Activated T-helper 2 cell treated with anti-CD3 and anti-CD28 coated beads, Interferon-gamma antibody, Interleukin-2, Interleukin-4, amounts not matched to agents 10 μg/mL and 5 μg/mL and 100 μg/mL, durations not matched to agents 14 hours and 24 hours and 36 hours (primary cell): ENCODE measurements around the gene NTHL1. TPM values are rescaled to one million over a fixed set of nuclear protein-coding genes. Genes with fewer than 3 reads are reported as not detected.

Source experiments
- DNase-seq: peaks from one replicate; pipeline ENCODE4 v3.0.0; 2021; ENCODE audit warnings: low spot score
- H3K27ac Mint-ChIP-seq: one replicate; pipeline ENCODE4 v1.8.0; 2021; ENCODE audit warnings: mixed read lengths
- H3K27me3 Mint-ChIP-seq: one replicate; pipeline ENCODE4 v1.8.0; 2021; ENCODE audit warnings: low read depth, mixed read lengths
- H3K36me3 Mint-ChIP-seq: one replicate; pipeline ENCODE4 v1.8.0; 2021; ENCODE audit warnings: low read depth, mixed read lengths
- H3K4me1 Mint-ChIP-seq: one replicate; pipeline ENCODE4 v1.8.0; 2021; ENCODE audit warnings: low read depth, mixed read lengths
- H3K4me3 Mint-ChIP-seq: one replicate; pipeline ENCODE4 v1.8.0; 2021; ENCODE audit warnings: low read depth, mild to moderate bottlenecking, moderate library complexity, mixed read lengths
- H3K9me3 Mint-ChIP-seq: one replicate; pipeline ENCODE4 v1.8.0; 2021; ENCODE audit warnings: mixed read lengths
- intact Hi-C: fragments of 100-400 bp; cut with micrococcal nuclease; formaldehyde crosslinking; loops from one replicate; pipeline ENCODE4 v1.15.1; 2023
- total RNA-seq: library from RNA; stranded (reverse); gene quantifications from 2 replicates; pipeline ENCODE4 v1.2.3, GENCODE V29; 2022

NTHL1 gene
- 43.5 and 54.7 TPM in 2 replicates for total RNA-seq

DNA sequence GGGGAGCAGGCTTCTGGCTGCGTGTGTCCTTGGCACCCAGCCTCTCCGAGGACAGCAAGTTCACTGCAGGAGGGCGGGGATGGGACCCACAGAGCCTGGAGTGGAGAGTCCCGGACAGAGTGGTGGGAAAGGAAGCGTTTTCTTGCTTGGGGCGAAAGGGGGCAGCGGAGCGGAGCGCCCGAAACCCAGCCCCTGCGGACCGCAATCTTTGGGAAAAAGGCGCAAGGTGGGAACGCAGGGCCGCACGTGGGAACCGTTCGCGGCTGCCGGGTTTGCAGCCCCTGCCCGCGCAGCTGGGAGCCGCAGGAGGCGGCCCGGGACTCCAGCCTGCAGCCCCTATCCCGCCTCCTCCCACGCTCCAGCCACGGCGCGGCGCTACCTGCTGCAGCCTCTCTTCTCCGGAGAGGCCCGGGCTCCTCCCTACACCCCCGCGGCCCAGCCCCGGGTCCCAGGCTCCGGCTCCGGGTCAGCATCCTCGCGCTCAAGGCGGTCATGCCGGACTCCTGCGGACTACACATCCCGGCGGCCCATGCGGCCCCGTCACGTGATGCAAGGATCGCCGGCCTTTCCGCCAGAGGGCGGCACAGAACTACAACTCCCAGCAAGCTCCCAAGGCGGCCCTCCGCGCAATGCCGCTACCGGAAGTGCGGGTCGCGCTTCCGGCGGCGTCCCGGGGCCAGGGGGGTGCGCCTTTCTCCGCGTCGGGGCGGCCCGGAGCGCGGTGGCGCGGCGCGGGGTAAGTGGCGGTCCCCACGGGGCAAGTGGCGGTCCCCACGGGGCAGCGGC, at the start of gene NTHL1, which contains the start of gene TSC2:
Gene NTHL1, minus strand, starts transcription at position 505 of the 786 bp plus-strand sequence. Its CDS starts 11 bp downstream, at position 494.
Gene TSC2, plus strand, starts transcription at position 656 of the 786 bp plus-strand sequence. CDS start 631 bp downstream, outside the sequence.
- H3K4me3 Mint-ChIP-seq, result peak within 1 kb of the TSS; percentile 94
- peak within 1 kb of the TSS; percentile 71 for H3K27ac Mint-ChIP-seq
- peaks cover 10% of the 10 kb centered on the region for H3K4me1 Mint-ChIP-seq
- peak; percentile 94 for DNase-seq
- no peaks in the 10 kb centered on the region for H3K9me3 Mint-ChIP-seq
- H3K27me3 Mint-ChIP-seq, result no peaks in the 10 kb centered on the region
- intact Hi-C loops, result loop anchor here (5.0 kb wide), 1 partner anchor 40 kb away; the partner anchor contains the start of gene ZNF598
- peaks cover 11% of the 10 kb centered on the region for H3K36me3 Mint-ChIP-seq

- intact Hi-C loops, result no loop called here
- no peaks in the 10 kb centered on the region for H3K27me3 Mint-ChIP-seq
Observed at GRCh38 chr16:2096853-2097595, 49.4 kb upstream of the NTHL1 start.

DNA sequence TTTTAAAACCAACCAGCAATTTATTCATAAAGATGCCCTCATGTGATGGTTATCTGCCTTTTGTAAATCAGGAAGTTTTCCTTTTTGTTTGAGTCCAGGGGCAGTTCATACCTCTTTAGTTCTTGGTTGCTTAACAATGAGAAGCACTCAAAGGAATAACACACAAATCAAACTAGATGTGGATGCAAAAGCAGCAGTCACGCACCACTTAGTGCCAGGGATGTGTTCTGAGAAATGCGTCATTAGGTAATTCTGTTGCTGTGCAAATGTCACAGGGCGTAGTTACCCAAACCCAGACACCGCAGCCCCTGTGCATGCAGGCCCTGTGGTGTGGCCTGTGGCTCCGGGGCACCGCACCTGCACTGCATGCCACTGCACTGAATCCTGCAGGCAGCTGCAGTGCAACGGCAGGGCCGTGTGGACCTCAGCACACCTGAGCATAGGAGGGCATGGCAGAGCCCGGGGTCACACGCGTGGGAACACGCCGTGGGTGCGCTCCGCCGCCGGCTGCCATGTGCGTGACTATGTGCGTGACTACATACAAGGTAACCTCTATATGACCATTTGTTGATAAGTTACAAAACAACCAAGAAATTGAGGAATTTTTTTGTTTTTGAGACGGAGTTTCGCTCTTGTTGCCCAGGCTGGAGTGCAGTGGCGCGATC, 48.4 kb upstream of the NTHL1 start:
- H3K27ac Mint-ChIP-seq, result no peak overlapping the region
- intact Hi-C loops, result no loop called here
- no peaks in the 10 kb centered on the region for H3K4me1 Mint-ChIP-seq
- H3K27me3 Mint-ChIP-seq, result no peaks in the 10 kb centered on the region
- H3K9me3 Mint-ChIP-seq, result no peaks in the 10 kb centered on the region
- no peaks in the 10 kb centered on the region for H3K36me3 Mint-ChIP-seq
- H3K4me3 Mint-ChIP-seq, result no peak overlapping the region
- DNase-seq, result no peak

More at GRCh38 chr16:2096853-2097595, 49.4 kb upstream of the NTHL1 start:
- Mint-ChIP-seq H3K36me3 (no peaks in the 10 kb centered on the region), H3K4me3 (no peak overlapping the region), H3K27ac (no peak overlapping the region), H3K4me1 (no peaks in the 10 kb centered on the region), H3K9me3 (no peaks in the 10 kb centered on the region)
- DNase-seq, result no peak

DNA sequence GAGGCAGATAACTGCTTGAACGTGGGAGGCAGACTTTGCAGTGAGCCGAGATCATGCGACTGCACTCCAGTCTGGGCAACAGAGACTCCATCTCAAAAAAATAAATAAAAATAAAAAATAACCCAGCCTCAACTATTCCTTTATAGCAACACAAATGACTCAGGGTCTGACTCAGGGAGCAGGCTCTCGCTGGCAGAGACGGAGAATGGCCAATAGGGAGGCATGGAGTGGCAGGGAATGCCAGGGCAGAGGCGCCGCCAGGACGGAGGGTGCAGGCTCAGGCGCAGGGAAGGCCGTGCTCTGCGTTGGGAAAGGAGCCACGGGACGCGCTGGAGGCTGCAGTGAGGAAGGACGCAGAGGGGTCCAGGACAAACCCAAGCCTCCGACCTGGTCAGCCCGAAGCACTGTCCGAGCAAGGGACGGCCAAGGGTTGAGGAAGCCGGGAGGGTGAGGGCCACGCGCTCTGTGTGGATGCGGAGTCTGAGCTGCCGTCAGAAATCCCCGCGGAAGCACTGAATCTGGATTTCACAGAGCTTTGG, 47.8 kb upstream of the NTHL1 start:
- DNase-seq, result no peak
- Mint-ChIP-seq H3K4me3 (no peak overlapping the region), H3K9me3 (no peaks in the 10 kb centered on the region), H3K27ac (no peak overlapping the region), H3K4me1 (no peaks in the 10 kb centered on the region), H3K27me3 (no peaks in the 10 kb centered on the region), H3K36me3 (peaks cover 4% of the 10 kb centered on the region)
- intact Hi-C loops, result no loop called here

DNA sequence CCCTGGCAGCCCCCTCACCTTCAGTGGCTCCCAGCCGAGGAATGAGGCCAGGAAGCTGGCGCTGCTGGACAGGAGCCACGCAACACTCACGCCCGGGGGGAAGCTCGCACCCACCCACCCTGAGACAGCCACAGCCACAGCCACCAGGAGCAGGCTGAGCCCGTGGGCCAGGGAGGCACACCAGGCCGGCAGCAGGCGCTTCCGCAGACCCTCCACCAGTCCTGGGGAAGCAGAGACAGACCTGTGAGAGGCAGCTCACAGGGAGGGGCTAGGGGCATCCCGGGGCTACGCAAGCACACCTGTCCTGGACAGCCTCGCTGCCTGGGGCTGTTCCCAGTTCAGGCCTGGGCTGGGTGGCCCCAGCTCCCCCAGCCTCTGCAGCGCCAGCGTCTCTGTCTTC, 46.2 kb upstream of the NTHL1 start:
- H3K27me3 Mint-ChIP-seq, result no peaks in the 10 kb centered on the region
- no peak overlapping the region for H3K27ac Mint-ChIP-seq
- H3K4me1 Mint-ChIP-seq, result no peaks in the 10 kb centered on the region
- H3K4me3 Mint-ChIP-seq, result no peak overlapping the region
- H3K9me3 Mint-ChIP-seq, result no peaks in the 10 kb centered on the region
- DNase-seq, result no peak
- intact Hi-C loops, result no loop called here
- peaks cover 10% of the 10 kb centered on the region for H3K36me3 Mint-ChIP-seq

GRCh38 chr16:2092866-2093265, 45.2 kb upstream of the NTHL1 start:
- H3K4me1 Mint-ChIP-seq, result no peaks in the 10 kb centered on the region
- H3K27me3 Mint-ChIP-seq, result no peaks in the 10 kb centered on the region
- DNase-seq, result no peak
- no peak overlapping the region for H3K4me3 Mint-ChIP-seq
- no peaks in the 10 kb centered on the region for H3K9me3 Mint-ChIP-seq
- intact Hi-C loops, result no loop called here
- H3K27ac Mint-ChIP-seq, result no peak overlapping the region
- peaks cover 12% of the 10 kb centered on the region for H3K36me3 Mint-ChIP-seq

DNA sequence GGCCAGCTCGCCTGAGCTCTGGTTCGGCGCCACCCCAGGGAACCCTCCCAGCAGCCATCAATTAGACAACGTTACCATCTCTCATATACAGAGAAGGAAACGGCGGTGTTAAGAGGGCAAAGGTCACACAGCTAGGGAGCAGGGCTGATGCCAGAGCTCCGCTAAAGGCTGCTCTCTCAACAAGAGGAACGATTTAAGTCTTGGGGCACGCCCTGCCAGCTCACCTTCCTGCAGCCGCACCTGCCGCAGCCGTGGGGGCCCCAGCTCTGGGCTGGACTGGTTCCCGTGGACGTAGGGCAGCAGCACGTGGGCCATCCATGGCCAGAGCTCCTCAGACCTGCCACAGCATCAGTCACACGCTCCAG, 44.6 kb upstream of the NTHL1 start:
- H3K9me3 Mint-ChIP-seq, result no peaks in the 10 kb centered on the region
- peaks cover 12% of the 10 kb centered on the region for H3K36me3 Mint-ChIP-seq
- no peak for DNase-seq
- no peak overlapping the region for H3K4me3 Mint-ChIP-seq
- no peaks in the 10 kb centered on the region for H3K4me1 Mint-ChIP-seq
- H3K27me3 Mint-ChIP-seq, result no peaks in the 10 kb centered on the region
- intact Hi-C loops, result no loop called here
- no peak overlapping the region for H3K27ac Mint-ChIP-seq

GRCh38 chr16:2091547-2092255, 44.1 kb upstream of the NTHL1 start:
- no peaks in the 10 kb centered on the region for H3K4me1 Mint-ChIP-seq
- DNase-seq, result no peak
- H3K27ac Mint-ChIP-seq, result no peak overlapping the region
- H3K36me3 Mint-ChIP-seq, result peaks cover 16% of the 10 kb centered on the region
- H3K9me3 Mint-ChIP-seq, result no peaks in the 10 kb centered on the region
- no peaks in the 10 kb centered on the region for H3K27me3 Mint-ChIP-seq
- intact Hi-C loops, result no loop called here
- no peak overlapping the region for H3K4me3 Mint-ChIP-seq

- H3K27me3 Mint-ChIP-seq, result no peaks in the 10 kb centered on the region
- H3K9me3 Mint-ChIP-seq, result no peaks in the 10 kb centered on the region
- no peak overlapping the region for H3K4me3 Mint-ChIP-seq
- no peaks in the 10 kb centered on the region for H3K4me1 Mint-ChIP-seq
- intact Hi-C loops, result no loop called here
- no peak for DNase-seq
- no peak overlapping the region for H3K27ac Mint-ChIP-seq
- peaks cover 16% of the 10 kb centered on the region for H3K36me3 Mint-ChIP-seq
Observed at GRCh38 chr16:2090777-2091546, 43.3 kb upstream of the NTHL1 start.

GRCh38 chr16:2090481-2090776, 42.8 kb upstream of the NTHL1 start:
- Mint-ChIP-seq H3K27ac (no peak overlapping the region), H3K36me3 (peaks cover 16% of the 10 kb centered on the region), H3K9me3 (no peaks in the 10 kb centered on the region), H3K4me3 (no peak overlapping the region), H3K27me3 (no peaks in the 10 kb centered on the region), H3K4me1 (no peaks in the 10 kb centered on the region)
- no peak for DNase-seq
- intact Hi-C loops, result no loop called here

DNA sequence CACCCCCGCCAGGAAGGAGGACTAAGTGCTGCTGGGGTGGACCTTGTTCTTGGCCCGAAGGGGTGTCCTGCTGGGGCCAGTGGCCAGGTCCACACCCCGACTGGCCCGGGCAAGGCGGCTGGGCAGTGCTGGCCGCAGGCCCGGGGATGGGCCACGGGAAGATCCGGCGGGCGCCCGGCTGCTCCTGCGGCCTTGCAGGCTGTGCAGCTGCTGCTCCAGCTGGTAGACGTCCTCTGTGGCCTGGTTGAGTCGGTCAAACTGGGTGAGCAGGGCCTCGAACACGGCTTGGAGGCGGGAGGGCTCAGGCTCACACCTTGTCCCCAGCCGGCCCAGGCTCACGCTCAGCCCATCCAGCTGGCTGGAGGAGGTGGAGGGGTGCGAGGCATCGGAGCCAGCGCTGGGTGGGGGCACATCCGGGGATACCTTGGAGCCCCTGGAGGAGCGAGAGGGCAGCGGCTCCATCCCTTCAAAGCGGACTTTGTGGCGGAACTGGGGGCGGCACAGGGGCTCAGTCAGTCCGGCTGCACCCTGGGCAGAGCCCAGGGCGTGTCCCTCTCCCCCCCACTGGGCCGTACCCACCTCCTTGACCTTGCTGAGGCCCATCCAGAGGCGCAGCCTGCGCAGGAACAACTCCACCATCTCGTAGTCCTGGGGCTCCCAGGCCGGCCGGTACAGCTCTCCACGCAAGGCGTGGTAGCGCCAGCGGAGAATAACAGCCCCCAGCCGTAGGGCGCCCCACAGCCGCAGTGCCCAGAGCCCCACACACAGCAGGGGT, 42.3 kb upstream of the NTHL1 start:
- H3K27me3 Mint-ChIP-seq, result no peaks in the 10 kb centered on the region
- intact Hi-C loops, result no loop called here
- H3K9me3 Mint-ChIP-seq, result no peaks in the 10 kb centered on the region
- no peak for DNase-seq
- no peaks in the 10 kb centered on the region for H3K4me1 Mint-ChIP-seq
- H3K27ac Mint-ChIP-seq, result no peak overlapping the region
- peaks cover 16% of the 10 kb centered on the region for H3K36me3 Mint-ChIP-seq
- no peak overlapping the region for H3K4me3 Mint-ChIP-seq
